ENCODE data around the gene RAPGEF5.

The RAPGEF5 gene

GRCh38 chr7:22214000-22214399 is 143.0 kb downstream of the RAPGEF5 start:
- DNase-seq: no peak

- DNase-seq: no peak
Observed at GRCh38 chr7:22213081-22213480, 143.9 kb downstream of the RAPGEF5 start.

GRCh38 chr7:22210967-22211366 is 146.0 kb downstream of the RAPGEF5 start:
- no peak for DNase-seq

GRCh38 chr7:22210355-22210754 is 146.6 kb downstream of the RAPGEF5 start:
- DNase-seq: no peak

- DNase-seq: no peak
Observed at GRCh38 chr7:22208799-22209198, 148.2 kb downstream of the RAPGEF5 start.

- no peak for DNase-seq
Observed at GRCh38 chr7:22207724-22208225, 149.2 kb downstream of the RAPGEF5 start.

GRCh38 chr7:22205631-22206030 is 151.3 kb downstream of the RAPGEF5 start:
- no peak for DNase-seq

- DNase-seq: no peak
Observed at GRCh38 chr7:22204312-22204711, 152.6 kb downstream of the RAPGEF5 start.

- no peak for DNase-seq
Observed at GRCh38 chr7:22202141-22202540, 154.8 kb downstream of the RAPGEF5 start.

GRCh38 chr7:22201186-22201880 is 155.6 kb downstream of the RAPGEF5 start:
- DNase-seq: no peak

- no peak for DNase-seq
Observed at GRCh38 chr7:22200777-22201176, 156.2 kb downstream of the RAPGEF5 start.

GRCh38 chr7:22200238-22200637 is 156.7 kb downstream of the RAPGEF5 start:
- DNase-seq: no peak

- no peak for DNase-seq
Observed at GRCh38 chr7:22197376-22197775, 159.6 kb downstream of the RAPGEF5 start.

- no peak for DNase-seq
Observed at GRCh38 chr7:22196429-22196828, 160.5 kb downstream of the RAPGEF5 start.

- no peak for DNase-seq
Observed at GRCh38 chr7:22195397-22196172, 161.4 kb downstream of the RAPGEF5 start.

GRCh38 chr7:22194658-22195273 is 162.2 kb downstream of the RAPGEF5 start:
- no peak for DNase-seq

- DNase-seq: no peak
Observed at GRCh38 chr7:22193450-22193983, 163.4 kb downstream of the RAPGEF5 start.

- DNase-seq: no peak
Observed at GRCh38 chr7:22192801-22193200, 164.2 kb downstream of the RAPGEF5 start.

- DNase-seq: no peak
Observed at GRCh38 chr7:22190736-22191135, 166.2 kb downstream of the RAPGEF5 start.

- no peak for DNase-seq
Observed at GRCh38 chr7:22189741-22190140, 167.2 kb downstream of the RAPGEF5 start.

- no peak for DNase-seq
Observed at GRCh38 chr7:22189230-22189629, 167.7 kb downstream of the RAPGEF5 start.

- DNase-seq: no peak
Observed at GRCh38 chr7:22187691-22188348, 169.1 kb downstream of the RAPGEF5 start.

GRCh38 chr7:22185559-22185958 is 171.4 kb downstream of the RAPGEF5 start:
- DNase-seq: no peak

Measured in NCI-H748 treated with DMSO at 0.1 percent for 48 hours (cell line).